GM19467 (cell line): ENCODE results near the gene NRXN3.

Source experiments
- ATAC-seq: cut with Tn5 transposase; IDR thresholded peaks from one replicate; pipeline ENCODE4 v1.9.1; 2021; ENCODE audit warnings: mild to moderate bottlenecking, moderate library complexity; ENCODE audit not compliant: unreplicated experiment

NRXN3 gene

DNA sequence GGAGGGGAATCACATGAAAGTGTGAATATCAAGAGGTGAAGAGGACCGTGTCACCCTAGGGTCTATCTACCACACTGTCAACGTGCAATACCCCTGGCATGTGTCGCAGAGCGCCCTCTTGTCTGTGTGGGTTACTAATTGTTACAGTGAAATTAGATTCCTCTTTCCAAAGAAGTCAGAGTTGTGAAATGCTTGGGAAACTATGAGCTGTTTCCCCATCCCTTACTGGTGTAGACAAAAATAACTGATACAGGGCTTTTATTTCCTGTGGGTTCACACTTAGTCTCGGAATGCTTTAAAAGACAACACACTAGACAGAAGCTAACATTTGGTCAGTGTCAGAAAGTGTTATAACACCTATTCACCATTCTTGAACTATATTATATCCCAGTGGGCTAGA is 597.3 kb downstream of the NRXN3 start:
- no peak for ATAC-seq

DNA sequence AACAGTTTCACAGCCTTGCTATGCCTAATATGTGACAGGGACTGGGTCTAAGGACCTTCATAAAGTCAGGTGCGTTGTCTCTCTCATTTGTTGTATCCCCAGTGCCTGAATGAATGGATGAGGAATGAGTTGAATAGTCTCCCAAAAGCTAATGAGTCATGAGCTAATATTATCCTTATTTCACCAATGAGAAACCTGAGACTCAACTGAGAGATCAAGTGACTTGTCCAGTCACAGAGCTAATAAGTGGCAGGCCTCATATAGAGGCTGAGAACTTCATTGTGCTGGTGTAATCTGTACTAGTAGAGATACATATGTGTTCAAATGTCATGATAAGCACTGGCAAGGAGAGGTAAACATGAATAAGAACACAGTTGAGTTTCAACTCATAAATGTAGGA is 612.4 kb downstream of the NRXN3 start:
- no peak for ATAC-seq

DNA sequence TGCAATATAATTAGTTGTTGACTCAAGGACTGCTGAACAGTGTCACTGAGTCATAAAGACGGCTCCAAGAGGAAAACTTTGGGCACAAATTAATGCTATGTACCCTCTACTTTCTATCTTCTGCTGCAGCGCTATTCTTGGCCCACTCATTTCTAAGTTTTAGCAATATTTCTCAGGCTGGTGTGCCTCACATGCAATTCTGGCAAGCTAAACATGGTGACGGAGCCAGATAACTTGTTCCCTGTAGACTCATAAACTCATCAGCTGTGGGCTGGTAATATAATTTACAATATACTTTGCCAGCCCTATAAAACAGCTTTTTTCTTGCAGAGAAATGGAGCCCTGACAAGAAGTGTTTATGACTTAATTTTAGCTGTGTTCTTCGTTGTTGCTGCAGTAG is 615.1 kb downstream of the NRXN3 start:
- ATAC-seq, result no peak

DNA sequence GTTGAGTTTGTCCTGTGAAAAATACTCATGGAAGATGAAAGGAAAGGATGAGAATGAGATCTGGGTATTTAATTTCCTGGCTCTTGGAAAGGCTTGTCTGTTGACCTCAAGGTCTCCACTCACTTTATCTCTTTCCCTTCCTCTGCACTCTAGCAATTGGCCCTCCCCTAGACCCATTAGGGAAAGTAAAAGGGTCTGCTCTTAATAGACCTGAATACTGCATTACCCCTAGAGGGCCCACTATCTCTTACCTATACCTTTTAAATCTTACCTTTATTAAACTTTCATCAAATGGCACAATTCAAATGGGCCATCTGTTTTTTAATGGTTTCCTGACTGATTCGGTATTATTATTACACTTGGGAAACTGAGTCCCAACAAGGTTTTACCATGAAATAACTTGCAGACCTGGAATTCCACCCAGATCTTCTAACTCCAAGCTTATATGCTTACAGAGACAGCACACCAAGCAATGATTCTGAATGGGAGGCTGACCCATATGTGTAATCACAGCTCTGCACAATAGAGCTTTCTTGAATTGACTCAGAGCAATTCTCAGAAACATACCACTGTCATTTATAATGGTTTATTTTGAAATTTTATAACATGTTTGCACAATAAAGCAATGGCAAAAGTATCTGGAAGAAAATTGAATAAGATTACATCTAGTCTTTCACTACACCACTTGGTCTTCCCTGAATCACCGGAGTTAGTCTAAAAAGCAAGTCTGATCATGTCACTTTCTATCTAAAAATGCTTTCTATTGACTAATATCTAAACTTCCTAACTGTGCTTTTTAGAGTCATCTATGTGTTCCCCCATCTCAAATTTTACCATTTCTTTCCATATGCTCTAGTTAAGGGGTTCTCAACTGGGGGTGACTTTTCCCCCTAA is 618.5 kb downstream of the NRXN3 start:
- ATAC-seq, result no peak

DNA sequence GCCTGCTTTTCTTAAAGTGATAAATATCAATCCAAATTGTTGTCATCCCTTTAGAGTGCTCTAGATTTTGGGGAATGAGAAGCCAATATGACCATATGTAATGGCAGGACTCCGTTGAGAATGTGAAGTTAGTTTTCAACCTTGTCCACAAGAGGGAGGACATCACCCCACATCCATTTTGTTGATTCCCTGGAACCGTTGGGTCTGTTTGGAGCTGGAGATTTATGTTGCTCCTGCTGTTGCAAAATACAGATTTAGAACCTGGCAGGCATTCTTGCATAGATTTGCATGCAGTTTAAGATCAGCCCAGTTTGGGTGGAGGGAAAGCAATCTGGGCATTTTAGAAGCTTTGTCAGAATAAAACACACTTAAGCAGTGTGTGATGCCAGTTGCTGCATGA is 620.1 kb downstream of the NRXN3 start:
- ATAC-seq, result no peak

DNA sequence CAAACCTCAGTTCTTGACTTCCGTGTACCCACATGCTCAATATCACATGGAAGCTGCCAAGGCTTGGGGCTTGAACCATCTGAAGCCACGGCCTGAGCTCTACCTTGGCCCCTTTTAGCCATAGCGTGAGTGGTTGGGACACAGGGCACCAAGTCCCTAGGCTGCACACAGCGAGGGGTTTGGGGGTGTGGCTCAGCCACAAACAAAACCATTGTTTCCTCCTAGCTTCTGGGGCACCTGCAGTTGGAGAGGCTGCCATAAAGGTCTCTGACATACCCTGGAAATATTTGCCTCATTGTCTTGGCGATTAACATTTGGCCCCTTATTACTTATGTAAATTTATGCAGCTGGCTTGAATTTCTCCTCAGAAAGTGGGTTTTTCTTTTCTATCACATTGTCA is 628.6 kb downstream of the NRXN3 start:
- no peak for ATAC-seq

DNA sequence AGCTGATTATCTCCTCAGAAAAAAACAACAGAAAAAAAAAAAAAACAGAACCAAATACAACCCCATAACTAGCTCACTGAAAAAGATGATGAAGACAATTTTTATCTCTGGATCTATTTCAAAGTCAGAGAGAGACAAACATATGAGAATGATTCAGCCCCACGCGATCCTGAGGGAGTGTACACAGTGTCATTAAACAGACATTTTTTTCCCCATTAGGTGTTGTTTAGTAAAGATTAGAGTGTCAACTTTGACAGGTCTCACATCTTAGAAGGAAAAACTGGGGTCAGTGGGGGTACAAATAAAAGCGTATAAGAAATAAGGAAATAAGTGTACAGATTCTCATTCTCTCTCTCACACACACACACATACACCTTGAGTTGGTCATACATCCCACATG is 635.4 kb downstream of the NRXN3 start:
- no peak for ATAC-seq

DNA sequence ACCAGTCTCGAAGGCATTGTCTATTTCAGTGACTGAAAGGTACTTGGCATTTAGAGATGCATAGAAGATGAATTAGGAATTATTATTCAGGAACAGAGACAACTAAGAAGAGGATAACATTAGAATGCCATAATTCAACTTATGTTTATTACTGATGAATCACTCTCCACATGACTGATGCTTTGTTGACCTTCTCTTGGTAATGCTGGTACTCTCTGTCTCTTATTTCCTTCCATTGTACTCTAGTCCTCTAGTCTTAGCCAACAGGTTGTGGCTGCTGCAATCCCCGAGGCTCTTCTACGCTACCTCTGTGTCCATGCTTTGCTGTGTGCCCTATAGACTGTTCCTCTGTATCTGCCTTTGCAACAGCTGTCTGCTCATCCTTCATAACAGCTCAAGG is 652.9 kb downstream of the NRXN3 start:
- ATAC-seq, result no peak

DNA sequence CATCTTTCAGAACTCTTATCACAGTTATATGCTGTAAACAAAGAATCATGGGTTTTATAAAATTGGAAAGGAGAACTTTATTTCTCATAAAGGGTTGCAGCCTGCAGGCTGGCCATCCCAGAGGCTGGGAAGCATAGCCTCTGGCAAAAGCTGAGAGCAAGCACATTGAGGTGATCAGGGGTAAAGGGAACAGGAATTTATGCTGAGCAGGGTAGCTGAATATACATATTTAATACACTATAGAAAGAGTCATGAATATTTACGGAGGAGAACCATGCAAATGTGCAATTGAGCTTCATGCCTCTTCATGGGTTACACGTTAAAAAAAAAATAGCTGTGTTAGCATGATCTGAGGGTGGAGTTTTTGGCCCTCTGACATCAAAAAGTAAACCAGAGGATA is 653.3 kb downstream of the NRXN3 start:
- ATAC-seq, result no peak

DNA sequence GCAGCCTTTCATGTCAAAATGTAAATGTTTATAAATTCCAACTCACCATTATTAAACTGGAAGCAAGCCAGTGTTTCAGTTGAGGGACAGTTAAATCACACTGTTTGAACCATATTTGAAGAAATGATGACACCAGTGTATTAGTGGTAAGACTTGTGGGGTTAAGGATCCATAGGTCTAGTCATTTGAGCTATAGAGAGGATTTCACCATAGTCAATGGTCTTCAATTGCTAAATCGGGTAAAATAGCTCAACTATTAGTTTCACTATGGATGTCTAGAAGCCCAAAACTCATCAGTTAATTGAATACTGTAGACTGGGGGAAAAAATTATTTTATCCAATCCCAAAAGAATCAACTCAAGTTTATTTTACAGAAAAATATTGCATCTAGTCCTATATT is 659.1 kb downstream of the NRXN3 start:
- ATAC-seq, result no peak

DNA sequence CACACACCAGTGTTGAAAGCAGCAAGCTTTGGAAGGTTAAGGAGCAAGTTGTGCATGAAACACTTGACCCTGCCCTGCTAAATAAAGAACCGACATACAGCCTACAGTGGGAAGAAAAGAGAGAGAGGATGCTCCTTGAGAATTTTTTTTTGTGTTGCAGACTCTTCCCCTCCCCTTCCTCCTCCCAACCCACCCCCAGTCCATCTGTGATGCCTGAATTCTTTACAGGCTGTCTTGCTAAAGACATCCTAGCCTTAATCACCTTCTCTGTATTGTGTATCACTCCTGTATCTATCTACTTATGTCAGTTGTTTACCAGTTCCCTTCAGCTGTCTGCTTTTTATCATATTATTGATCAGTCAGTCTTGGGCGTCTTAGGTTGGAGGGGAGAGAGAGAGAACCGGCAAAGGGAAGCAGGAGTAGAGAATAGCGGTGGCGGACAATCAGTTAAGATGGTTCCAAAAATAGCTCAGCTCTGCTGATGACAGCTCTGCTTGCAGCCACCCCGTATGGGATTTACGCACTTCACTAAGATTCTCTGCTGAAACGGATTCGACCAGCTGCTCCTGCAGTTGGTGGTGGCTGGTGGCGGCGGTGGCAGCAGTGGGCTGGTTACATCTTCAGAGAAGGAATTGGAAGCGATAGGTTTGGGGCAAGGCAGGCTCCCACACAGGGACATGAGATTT is 664.7 kb downstream of the NRXN3 start:
- no peak for ATAC-seq

DNA sequence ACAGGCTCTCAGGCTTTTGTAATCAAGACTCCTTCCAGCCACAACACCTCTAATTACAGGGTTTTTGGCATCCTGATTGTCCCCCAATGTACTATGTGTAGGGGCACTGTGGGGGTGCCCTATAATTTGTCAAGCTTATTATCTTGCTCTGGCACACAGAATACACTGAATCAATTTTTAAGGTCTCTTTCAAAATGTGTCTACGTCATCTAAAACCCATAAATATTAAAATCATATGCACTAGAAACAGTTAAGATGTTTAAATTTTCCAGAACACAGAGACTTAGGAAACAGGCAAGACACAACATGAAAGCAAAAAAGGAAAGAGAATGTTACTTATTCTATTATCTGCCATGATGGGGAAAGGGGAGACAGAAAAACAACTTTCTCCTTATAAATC is 665.7 kb downstream of the NRXN3 start:
- ATAC-seq, result no peak

DNA sequence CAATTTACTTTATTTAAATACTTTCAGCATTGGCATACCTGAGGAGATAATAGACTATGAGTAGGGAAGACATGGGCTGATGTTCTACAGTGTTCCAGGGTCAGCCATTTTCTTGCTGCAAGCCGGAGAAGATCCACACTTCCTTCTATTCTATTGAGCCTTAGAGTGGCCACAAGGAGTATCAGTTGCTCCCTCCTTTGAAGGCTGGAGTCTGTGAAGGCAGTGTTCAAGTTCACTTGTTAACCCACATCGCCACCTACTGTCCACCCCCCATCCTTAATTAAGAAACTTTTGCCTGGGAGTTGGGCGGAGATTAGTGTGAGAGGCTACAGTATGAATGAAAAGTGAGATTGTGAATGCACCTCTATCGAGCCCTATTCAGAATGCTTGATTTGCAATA is 666.6 kb downstream of the NRXN3 start:
- peak; percentile 84 for ATAC-seq

DNA sequence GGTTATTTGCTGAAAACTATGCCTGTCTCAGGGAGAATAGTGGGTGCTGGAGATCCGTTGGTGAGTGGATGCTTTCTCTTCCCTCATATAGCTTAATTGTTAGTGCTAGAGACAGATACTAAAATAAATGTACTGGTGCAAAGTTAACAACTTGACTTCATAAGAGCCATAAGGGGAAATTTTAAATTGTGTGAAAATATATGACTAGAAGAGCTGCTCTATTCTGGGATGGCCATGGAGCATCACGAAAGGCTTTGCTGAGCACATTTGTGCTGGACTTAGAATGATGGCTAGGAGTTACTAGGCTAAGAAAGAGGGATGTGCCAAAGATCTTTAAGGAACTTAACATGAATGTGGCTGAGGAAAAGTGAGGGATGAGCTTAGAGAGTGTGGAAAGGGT is 668.8 kb downstream of the NRXN3 start:
- ATAC-seq, result no peak

DNA sequence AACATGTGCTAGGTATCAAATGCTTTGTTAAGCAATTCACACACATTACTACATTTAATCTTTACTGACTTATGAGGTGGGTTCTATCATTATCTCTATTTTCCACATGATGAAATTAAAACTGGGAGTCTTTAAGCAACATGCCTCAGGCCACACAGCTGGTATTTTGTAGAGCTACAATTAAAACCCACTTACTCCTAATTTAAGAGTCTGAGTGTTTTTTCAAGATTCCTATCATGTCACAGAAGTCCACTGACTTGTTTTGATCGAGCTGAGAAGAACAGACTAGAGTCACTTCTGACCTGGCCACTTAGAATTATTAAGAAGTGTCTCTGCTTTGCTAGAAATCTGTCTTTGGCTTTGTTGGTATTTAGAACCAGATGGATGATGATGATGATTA is 670.7 kb downstream of the NRXN3 start:
- no peak for ATAC-seq

DNA sequence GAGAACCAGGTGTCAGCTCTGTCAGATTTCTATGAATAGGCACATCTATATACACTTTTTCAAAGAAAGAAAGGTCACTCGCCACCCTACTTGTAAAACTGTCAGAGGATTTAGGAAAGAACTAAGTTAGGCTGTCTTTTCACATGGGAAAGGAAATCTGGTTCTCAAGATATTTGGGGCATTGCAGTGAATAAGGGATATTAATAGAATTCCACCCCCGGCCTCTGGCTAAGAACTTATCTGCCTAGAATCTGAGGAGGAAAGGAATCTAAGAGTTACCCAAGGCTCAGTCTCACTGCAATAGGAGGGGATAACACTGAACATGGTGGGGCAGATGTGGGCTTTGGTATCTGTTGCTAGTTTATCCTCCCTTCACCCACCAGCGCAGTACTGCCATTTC is 677.6 kb downstream of the NRXN3 start:
- ATAC-seq, result no peak

DNA sequence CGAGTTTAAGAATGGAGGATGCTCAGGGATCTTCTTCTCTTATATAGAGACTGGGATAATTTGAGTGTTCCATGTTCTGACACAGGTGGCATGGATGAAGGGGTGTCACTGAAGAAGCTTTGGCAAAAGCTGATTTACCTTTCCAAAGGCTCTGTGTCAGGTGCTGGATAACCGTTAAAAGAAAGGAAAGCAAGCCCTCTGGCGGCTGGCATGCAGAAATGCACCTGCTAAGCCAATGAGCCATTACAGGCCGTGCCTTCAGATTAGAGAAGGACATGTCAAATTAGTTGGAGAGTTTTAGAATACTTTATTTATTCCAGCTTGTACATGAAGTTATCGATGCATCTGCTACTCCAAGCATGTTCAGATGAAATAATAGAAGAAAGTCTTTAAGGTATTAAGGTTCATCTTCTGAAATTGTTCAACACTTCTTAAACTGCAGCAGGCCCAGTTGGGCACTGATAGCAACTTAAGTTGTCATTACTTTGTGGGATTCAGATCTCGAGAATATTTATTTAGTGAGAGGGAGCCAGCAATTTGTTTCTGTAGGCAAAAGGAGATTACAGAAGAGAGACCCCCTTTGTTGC is 678.2 kb downstream of the NRXN3 start:
- ATAC-seq, result no peak

DNA sequence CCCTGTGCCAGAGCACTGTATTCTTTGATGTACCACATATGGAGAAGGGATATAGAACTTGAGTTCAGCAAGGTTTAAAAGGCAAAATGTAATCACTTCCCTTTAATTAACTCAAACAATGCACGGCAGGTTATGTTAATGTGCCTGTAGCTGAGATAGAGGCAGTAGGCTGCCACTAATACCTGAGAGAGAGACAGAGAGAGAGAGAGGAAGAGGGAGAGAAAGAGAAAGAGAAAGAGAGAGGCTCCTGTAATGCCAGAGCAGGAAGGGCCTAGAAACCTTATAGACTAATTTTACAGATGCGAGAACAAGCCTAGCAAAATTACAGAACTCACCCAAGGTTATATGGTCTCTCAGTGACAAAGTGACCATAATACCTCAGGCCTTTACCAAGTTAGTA is 679.8 kb downstream of the NRXN3 start:
- no peak for ATAC-seq

DNA sequence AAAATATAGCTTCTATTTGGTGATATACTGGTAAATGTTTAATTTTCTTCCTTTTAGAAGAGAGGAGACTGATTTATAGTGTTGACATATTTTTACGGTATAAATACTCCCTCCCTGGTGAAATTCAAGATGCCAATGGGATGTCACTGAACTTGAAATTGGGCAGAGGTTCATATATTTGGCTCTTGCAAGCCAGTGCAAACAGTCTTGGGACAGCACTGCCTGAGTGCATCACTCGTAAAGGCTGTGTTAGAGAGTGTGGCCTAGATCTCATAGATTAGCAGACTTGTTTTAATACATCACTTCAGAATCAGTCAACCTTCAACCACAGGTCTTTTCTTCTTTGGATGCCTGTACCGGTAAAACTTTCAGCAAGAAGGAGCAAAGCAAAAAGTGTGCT is 681.0 kb downstream of the NRXN3 start:
- ATAC-seq, result no peak

DNA sequence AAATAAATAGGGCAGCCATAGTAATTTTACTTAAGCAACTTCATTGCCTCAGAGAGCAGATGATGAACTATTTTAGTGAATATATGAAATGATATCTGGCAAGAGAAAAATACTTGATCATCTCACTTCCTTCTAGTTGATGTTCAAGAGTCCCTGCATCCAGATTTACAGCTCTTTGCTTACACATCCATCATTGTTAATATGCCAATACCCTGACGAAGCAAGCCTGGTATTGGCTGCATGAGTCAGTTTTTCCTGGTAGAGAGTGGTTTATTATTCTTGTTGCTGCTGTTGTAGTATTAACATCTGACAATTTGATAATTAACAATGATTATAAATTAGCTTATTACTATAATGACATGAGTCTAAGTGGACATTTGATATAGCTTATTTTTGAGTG is 681.9 kb downstream of the NRXN3 start:
- no peak for ATAC-seq

DNA sequence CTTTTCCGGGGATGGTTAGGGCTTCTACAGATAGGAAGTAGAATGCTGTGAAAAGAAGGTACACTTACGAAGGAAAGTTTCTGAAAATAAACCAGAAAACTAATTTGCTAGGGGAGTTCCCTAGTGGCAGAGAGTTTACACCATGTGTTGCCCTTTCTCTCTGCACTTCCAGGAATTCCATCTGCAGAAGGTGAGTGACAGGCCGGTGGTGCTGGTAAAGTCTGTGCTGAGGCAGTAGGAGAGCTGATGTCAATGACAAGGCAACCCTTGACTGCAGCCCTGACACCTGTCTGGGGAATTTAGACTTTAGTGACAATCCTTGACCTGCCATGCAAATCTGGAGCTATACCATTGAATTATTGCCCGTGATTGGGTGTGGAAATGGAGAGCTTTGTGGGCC is 687.8 kb downstream of the NRXN3 start:
- no peak for ATAC-seq

DNA sequence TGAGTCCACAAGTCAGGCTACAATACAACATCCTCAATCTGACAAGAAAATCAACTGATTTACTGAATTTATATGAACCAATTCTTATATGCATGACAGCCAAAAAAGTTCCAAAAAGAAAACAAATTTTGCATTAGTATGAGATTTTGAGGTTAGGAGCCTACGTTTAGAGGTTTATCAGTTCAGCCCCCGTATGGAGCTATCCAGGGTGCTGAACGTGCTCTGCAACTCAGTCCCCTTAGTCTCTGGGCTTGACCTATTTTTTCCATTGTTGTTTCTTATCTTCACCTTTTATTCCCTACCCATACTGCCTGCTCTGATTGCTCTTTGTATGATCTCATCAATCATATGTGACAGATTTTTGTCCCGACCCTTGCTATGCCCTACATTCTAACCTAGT is 693.0 kb downstream of the NRXN3 start:
- ATAC-seq, result no peak
